HepG2 (cell line): ENCODE results near the gene NWD2. TPM values are rescaled to one million over a fixed set of nuclear protein-coding genes. Genes with fewer than 3 reads are reported as not detected.

ENCODE experiments used
- ARHGAP35 ChIP-seq: sonication (generic); formaldehyde crosslinking; IDR thresholded peaks from 2 replicates; pipeline ENCODE4 v1.9.0; 2022; ENCODE audit warnings: mild to moderate bottlenecking, inconsistent platforms, moderate library complexity, missing genetic modification reagents, borderline replicate concordance
- ATF7 ChIP-seq, 2 experiments: fragments of 450-650 bp in 1 of 2; sonication (generic) in 1 of 2; formaldehyde crosslinking in 1 of 2; IDR thresholded peaks; 2 replicates each; pipeline versions ENCODE4 v1.4.0 to v1.6.1; 2016 to 2020; ENCODE audit warnings: antibody characterized with exemption in 1 of 2, mild to moderate bottlenecking in 1 of 2, missing genetic modification reagents in 1 of 2
- CCDC6 ChIP-seq: sonication (generic); formaldehyde crosslinking; IDR thresholded peaks from 2 replicates; pipeline ENCODE4 v1.8.1; 2022; ENCODE audit warnings: mild to moderate bottlenecking, missing genetic modification reagents, moderate library complexity
- FOXP1 ChIP-seq, 2 experiments: fragments of 450-650 bp in 1 of 2; IDR thresholded peaks; 2 replicates each; pipeline ENCODE4 v1.6.1; 2017 to 2018; ENCODE audit warnings: antibody characterized with exemption in 1 of 2
- MEF2D ChIP-seq: sonication (generic); formaldehyde crosslinking; IDR thresholded peaks from 2 replicates; pipeline ENCODE4 v1.5.1; 2020; ENCODE audit warnings: mild to moderate bottlenecking, missing genetic modification reagents
- MIXL1 ChIP-seq: IDR thresholded peaks from 2 replicates; pipeline ENCODE4 v1.6.1; 2016
- NCOA2 ChIP-seq: sonication (generic); formaldehyde crosslinking; IDR thresholded peaks from 2 replicates; pipeline ENCODE4 v1.8.0; 2022; ENCODE audit warnings: inconsistent platforms
- NR2F6 ChIP-seq, 2 experiments: IDR thresholded peaks; 2 replicates each; pipeline ENCODE4 v1.6.1; 2016; ENCODE audit warnings: antibody characterized with exemption in 1 of 2, mild to moderate bottlenecking in 1 of 2
- PCBP1 ChIP-seq: fragments of 200-400 bp; formaldehyde crosslinking; IDR thresholded peaks from 2 replicates; pipeline ENCODE4 v1.6.1; 2017; ENCODE audit warnings: mild to moderate bottlenecking, low read depth, low read length, borderline replicate concordance
- RFX5 ChIP-seq: IDR thresholded peaks from 2 replicates; pipeline ENCODE4 v1.6.1; 2011; ENCODE audit warnings: low read depth, low read length, improper control_type of control experiment
- RXRB ChIP-seq: IDR thresholded peaks from 2 replicates; pipeline ENCODE4 v1.6.1; 2016; ENCODE audit warnings: borderline replicate concordance, missing genetic modification reagents, missing compliant biosample characterization
- SMAD3 ChIP-seq: sonication (generic); formaldehyde crosslinking; IDR thresholded peaks from 2 replicates; pipeline ENCODE4 v1.4.0; 2020; ENCODE audit warnings: missing genetic modification reagents
- TP53 ChIP-seq: sonication (generic); formaldehyde crosslinking; conservative IDR thresholded peaks from 2 replicates; pipeline ENCODE4 v1.4.0; 2020; ENCODE audit warnings: missing genetic modification reagents
- ZBTB21 ChIP-seq: sonication (generic); formaldehyde crosslinking; IDR thresholded peaks from 2 replicates; pipeline ENCODE4 v1.4.0; 2020; ENCODE audit warnings: missing genetic modification reagents
- ZNF124 ChIP-seq: sonication (generic); formaldehyde crosslinking; IDR thresholded peaks from 2 replicates; pipeline ENCODE4 v1.4.0; 2020; ENCODE audit warnings: missing genetic modification reagents
- polyA plus RNA-seq, 8 experiments: library from polyadenylated mRNA; depleted of rRNA in 3 of 8; stranded (reverse) in 7 of 8; unstranded in 1 of 8; fragments of >200 nt; fragmentation: Illumina TruSeq in 4 of 8; extraction: Trizol in 4 of 8; gene quantifications; 2 replicates each; pipeline versions ENCODE4 v1.2.1 to v1.2.3, GENCODE V29; 2011 to 2016; ENCODE audit warnings: low read depth in 4 of 8, missing spikeins in 1 of 8, mixed read lengths in 1 of 8; ENCODE audit not compliant: insufficient read depth in 1 of 8
- total RNA-seq, 5 experiments: library from RNA; depleted of rRNA; stranded (reverse); fragments of >200 nt; fragmentation: Illumina TruSeq; extraction: Trizol; gene quantifications; 2 replicates each; pipeline ENCODE4 v1.2.3, GENCODE V29; 2016; ENCODE audit warnings: low read depth in 1 of 5
- TF ChIP-seq, protein P1 (sequence below), 2 experiments: sonication (generic) in 1 of 2; formaldehyde crosslinking in 1 of 2; IDR thresholded peaks; 2 replicates each; pipeline versions ENCODE4 v1.4.0 to v1.6.1; 2016 to 2020; ENCODE audit warnings: borderline replicate concordance in 1 of 2, low read depth in 1 of 2, mild to moderate bottlenecking in 1 of 2, missing genetic modification reagents in 1 of 2
- TF ChIP-seq, protein P2 (sequence below): sonication (generic); formaldehyde crosslinking; IDR thresholded peaks from 2 replicates; pipeline ENCODE4 v1.8.1; 2023; ENCODE audit warnings: mild to moderate bottlenecking, missing genetic modification reagents
- TF ChIP-seq, protein P3 (sequence below): sonication (generic); formaldehyde crosslinking; IDR thresholded peaks from 2 replicates; pipeline ENCODE4 v1.4.0; 2020; ENCODE audit warnings: missing genetic modification reagents
- TF ChIP-seq, protein P4 (sequence below): IDR thresholded peaks from 2 replicates; pipeline ENCODE4 v1.6.1; 2016; ENCODE audit warnings: missing compliant biosample characterization, missing genetic modification reagents, borderline replicate concordance
- TF ChIP-seq, protein P5 (sequence below): IDR thresholded peaks from 2 replicates; pipeline ENCODE4 v1.6.1; 2016; ENCODE audit warnings: low read depth

The NWD2 gene
- total and polyA plus RNA-seq, 2 of the 13 experiments (the other 11 are each of a cell fraction or from before 2014, with no cell fraction given), result not detected

DNA sequence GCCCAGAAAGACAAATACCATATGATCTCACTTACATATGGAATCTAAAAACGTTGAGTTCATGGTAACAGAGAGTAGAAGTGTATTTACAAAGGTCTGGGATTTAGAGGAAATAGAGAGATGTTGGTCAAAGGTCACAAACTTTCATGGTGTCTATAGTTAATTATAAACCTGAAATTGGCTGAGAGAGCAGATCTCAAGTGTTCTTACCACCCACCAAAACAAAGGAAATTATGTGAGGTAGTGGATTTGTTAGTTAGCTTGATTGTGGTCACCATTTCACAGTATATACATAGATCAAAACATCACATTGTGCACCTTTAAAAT, 186.8 kb downstream of the NWD2 start (continued):
- TF ChIP-seq, protein P1, sequence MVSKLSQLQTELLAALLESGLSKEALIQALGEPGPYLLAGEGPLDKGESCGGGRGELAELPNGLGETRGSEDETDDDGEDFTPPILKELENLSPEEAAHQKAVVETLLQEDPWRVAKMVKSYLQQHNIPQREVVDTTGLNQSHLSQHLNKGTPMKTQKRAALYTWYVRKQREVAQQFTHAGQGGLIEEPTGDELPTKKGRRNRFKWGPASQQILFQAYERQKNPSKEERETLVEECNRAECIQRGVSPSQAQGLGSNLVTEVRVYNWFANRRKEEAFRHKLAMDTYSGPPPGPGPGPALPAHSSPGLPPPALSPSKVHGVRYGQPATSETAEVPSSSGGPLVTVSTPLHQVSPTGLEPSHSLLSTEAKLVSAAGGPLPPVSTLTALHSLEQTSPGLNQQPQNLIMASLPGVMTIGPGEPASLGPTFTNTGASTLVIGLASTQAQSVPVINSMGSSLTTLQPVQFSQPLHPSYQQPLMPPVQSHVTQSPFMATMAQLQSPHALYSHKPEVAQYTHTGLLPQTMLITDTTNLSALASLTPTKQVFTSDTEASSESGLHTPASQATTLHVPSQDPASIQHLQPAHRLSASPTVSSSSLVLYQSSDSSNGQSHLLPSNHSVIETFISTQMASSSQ (IDR thresholded peaks at IDR 0.05; ENCODE audit: low read depth), result peak; percentile 90
- TF ChIP-seq, protein P1 (CRISPR knock-in tag; IDR thresholded peaks at IDR 0.05; ENCODE audit: borderline replicate concordance), result peak; percentile 94
- TF ChIP-seq, protein P2, sequence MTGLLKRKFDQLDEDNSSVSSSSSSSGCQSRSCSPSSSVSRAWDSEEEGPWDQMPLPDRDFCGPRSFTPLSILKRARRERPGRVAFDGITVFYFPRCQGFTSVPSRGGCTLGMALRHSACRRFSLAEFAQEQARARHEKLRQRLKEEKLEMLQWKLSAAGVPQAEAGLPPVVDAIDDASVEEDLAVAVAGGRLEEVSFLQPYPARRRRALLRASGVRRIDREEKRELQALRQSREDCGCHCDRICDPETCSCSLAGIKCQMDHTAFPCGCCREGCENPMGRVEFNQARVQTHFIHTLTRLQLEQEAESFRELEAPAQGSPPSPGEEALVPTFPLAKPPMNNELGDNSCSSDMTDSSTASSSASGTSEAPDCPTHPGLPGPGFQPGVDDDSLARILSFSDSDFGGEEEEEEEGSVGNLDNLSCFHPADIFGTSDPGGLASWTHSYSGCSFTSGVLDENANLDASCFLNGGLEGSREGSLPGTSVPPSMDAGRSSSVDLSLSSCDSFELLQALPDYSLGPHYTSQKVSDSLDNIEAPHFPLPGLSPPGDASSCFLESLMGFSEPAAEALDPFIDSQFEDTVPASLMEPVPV, result no peak
- TF ChIP-seq ZNF124 (CRISPR knock-in tag) (peak; percentile 50; the same call in 1 of the 2 replicates), PCBP1 (no peak), NCOA2 (peak; percentile 70), NR2F6 (IDR thresholded peaks at IDR 0.05) (peak; percentile 88), NR2F6 (CRISPR knock-in tag; IDR thresholded peaks at IDR 0.05) (peak; percentile 85), MEF2D (CRISPR knock-in tag) (0 out of 2 replicates have a peak, but pooled peaks have one; percentile 49), MIXL1 (CRISPR knock-in tag) (peak; percentile 92), SMAD3 (CRISPR knock-in tag) (0 out of 2 replicates have a peak, but pooled peaks have one; percentile 36), ARHGAP35 (CRISPR knock-in tag) (no peak), FOXP1 (IDR thresholded peaks at IDR 0.05) (no peak), FOXP1 (CRISPR knock-in tag; IDR thresholded peaks at IDR 0.05) (peak; percentile 52; the same call in 1 of the 2 replicates), TP53 (CRISPR knock-in tag) (no peak), CCDC6 (CRISPR knock-in tag) (no peak), RXRB (CRISPR knock-in tag) (peak; percentile 89), ZBTB21 (peak; percentile 48; the same call in 1 of the 2 replicates), ATF7 (IDR thresholded peaks at IDR 0.05) (no peak), ATF7 (CRISPR knock-in tag; IDR thresholded peaks at IDR 0.05) (no peak), RFX5 (no peak)
- TF ChIP-seq, protein P3, sequence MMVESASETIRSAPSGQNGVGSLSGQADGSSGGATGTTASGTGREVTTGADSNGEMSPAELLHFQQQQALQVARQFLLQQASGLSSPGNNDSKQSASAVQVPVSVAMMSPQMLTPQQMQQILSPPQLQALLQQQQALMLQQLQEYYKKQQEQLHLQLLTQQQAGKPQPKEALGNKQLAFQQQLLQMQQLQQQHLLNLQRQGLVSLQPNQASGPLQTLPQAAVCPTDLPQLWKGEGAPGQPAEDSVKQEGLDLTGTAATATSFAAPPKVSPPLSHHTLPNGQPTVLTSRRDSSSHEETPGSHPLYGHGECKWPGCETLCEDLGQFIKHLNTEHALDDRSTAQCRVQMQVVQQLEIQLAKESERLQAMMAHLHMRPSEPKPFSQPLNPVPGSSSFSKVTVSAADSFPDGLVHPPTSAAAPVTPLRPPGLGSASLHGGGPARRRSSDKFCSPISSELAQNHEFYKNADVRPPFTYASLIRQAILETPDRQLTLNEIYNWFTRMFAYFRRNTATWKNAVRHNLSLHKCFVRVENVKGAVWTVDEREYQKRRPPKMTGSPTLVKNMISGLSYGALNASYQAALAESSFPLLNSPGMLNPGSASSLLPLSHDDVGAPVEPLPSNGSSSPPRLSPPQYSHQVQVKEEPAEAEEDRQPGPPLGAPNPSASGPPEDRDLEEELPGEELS, result peak; percentile 49
- TF ChIP-seq, protein P4, sequence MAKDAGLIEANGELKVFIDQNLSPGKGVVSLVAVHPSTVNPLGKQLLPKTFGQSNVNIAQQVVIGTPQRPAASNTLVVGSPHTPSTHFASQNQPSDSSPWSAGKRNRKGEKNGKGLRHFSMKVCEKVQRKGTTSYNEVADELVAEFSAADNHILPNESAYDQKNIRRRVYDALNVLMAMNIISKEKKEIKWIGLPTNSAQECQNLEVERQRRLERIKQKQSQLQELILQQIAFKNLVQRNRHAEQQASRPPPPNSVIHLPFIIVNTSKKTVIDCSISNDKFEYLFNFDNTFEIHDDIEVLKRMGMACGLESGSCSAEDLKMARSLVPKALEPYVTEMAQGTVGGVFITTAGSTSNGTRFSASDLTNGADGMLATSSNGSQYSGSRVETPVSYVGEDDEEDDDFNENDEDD (CRISPR knock-in tag), result no peak
- TF ChIP-seq, protein P5, sequence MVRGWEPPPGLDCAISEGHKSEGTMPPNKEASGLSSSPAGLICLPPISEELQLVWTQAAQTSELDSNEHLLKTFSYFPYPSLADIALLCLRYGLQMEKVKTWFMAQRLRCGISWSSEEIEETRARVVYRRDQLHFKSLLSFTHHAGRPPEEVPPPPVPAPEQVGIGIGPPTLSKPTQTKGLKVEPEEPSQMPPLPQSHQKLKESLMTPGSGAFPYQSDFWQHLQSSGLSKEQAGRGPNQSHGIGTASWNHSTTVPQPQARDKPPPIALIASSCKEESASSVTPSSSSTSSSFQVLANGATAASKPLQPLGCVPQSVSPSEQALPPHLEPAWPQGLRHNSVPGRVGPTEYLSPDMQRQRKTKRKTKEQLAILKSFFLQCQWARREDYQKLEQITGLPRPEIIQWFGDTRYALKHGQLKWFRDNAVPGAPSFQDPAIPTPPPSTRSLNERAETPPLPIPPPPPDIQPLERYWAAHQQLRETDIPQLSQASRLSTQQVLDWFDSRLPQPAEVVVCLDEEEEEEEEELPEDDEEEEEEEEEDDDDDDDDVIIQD (CRISPR knock-in tag), result peak; percentile 96
